Measurements from ENCODE around the gene MAPK10.

MAPK10 gene

DNA sequence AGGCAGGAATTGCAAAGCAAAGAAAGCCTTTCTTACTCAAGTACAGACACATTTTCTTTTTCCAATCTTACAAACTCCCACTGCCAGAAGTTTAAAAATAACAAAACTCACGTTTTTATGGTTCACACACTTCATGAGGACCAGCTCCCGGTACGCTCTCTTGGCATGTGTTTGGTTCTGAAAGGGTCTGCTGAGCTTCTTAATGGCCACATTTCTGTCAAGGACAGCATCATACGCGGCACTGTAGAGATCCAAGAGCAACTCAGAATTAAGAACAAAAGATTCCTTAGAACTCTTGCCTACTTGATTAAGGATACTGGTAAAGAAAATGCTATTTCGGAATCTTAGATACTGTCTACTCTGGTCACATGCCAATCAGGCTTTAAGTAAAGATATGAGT, 252.7 kb downstream of the MAPK10 start:
- FAIRE-seq (no peak), DNase-seq (ENCODE audit: insufficient read length, low spot score) (no peak)
- TF ChIP-seq, protein P1, sequence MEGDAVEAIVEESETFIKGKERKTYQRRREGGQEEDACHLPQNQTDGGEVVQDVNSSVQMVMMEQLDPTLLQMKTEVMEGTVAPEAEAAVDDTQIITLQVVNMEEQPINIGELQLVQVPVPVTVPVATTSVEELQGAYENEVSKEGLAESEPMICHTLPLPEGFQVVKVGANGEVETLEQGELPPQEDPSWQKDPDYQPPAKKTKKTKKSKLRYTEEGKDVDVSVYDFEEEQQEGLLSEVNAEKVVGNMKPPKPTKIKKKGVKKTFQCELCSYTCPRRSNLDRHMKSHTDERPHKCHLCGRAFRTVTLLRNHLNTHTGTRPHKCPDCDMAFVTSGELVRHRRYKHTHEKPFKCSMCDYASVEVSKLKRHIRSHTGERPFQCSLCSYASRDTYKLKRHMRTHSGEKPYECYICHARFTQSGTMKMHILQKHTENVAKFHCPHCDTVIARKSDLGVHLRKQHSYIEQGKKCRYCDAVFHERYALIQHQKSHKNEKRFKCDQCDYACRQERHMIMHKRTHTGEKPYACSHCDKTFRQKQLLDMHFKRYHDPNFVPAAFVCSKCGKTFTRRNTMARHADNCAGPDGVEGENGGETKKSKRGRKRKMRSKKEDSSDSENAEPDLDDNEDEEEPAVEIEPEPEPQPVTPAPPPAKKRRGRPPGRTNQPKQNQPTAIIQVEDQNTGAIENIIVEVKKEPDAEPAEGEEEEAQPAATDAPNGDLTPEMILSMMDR (IDR thresholded peaks at IDR 0.05; ENCODE audit: insufficient read depth, missing control alignments) = no peak

DNA sequence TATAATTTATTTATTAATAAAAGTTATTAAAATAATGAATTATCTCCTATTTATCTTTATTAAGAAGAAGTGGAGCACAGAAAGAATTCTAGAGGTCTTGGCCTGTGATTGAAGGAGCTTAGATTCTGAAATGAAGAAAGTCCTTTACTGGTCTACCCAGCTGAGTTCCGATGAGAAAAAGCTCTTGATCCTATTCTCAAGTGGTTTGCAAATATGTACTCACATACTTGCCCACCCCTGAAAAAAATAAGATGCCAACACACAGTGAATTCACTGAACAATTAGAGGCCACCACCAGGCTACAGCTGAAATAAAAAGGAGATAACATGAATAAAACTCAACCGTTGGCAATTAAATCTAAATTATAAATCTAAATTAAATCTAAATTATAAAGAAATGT, 253.4 kb downstream of the MAPK10 start:
- DNase-seq (ENCODE audit: insufficient read length, low spot score) (no peak), FAIRE-seq (no peak)
- TF ChIP-seq, protein P1 (IDR thresholded peaks at IDR 0.05; ENCODE audit: insufficient read depth, missing control alignments) = no peak

DNA sequence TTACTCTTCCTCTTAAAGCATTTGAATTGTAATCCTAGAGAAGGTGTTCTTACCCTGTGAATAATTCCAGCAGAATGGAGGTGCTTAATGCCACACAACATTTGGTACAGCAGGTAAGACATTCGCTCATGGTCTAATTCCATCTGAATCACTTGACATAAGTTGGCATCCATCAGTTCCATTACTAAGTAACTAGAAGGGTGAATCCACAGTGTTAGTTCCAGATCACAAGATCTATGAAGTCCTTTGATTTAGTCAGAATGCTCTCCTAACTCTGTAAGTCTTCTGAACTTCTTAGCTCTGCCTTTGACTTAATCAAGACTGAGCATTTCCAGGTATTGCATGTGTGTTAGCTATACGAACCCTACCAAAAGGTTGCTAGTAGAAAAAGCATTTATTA, 258.0 kb downstream of the MAPK10 start:
- no peak for DNase-seq (ENCODE audit: insufficient read length, low spot score)
- TF ChIP-seq, protein P1 (IDR thresholded peaks at IDR 0.05; ENCODE audit: insufficient read depth, missing control alignments) = no peak
- no peak for FAIRE-seq

DNA sequence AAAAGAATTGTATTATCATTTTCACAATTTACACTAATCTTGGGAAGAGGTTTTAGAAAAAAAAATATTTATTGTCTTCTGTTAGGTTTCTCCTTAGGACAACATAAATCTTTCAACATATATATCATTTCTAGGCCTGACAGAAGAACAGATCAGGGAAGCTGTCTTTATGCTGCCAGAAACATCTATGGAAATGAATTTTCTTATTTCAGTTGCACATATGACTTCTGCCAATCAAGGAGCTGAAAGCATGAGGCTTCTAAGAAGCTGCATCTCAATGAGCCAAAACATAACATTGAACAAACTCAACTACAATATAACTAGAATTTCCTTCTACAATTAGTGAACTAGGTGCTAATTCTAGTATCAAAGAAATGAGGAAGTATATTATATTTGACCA, 258.4 kb downstream of the MAPK10 start:
- TF ChIP-seq, protein P1 (IDR thresholded peaks at IDR 0.05; ENCODE audit: insufficient read depth, missing control alignments) = no peak
- FAIRE-seq (no peak), DNase-seq (ENCODE audit: insufficient read length, low spot score) (no peak)

DNA sequence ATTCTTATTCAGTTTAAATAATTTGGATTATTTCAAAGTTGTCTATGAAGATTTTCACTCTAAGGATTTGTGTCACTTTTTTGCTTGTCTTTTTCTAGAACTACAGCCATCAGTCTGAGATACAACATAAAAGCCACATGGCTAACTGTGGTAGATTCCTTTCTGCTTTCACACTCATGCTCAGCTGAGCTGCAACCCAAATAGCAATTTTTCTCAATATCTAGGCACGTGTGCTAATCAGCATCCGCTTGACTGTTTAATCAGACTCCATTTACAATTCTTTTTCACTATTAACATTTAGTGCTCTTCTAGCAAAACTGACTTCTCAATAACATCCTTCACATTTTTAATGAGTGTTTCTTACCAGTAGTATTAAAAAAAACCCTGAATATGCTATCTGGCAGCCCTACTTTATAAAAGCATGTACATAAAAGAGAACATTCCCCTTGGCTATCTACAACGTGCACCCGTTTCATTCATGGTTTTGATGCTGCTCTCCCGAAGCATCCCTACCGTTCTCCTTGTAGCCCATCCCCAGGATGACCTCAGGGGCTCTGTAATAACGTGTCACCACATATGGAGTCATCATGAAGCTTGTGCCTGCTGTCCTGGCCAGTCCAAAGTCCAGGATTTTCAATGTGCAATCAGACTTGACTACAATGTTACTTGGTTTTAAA, 259.2 kb downstream of the MAPK10 start:
- DNase-seq (ENCODE audit: insufficient read length, low spot score) = no peak
- FAIRE-seq = no peak
- TF ChIP-seq, protein P1 (IDR thresholded peaks at IDR 0.05; ENCODE audit: insufficient read depth, missing control alignments) = no peak

DNA sequence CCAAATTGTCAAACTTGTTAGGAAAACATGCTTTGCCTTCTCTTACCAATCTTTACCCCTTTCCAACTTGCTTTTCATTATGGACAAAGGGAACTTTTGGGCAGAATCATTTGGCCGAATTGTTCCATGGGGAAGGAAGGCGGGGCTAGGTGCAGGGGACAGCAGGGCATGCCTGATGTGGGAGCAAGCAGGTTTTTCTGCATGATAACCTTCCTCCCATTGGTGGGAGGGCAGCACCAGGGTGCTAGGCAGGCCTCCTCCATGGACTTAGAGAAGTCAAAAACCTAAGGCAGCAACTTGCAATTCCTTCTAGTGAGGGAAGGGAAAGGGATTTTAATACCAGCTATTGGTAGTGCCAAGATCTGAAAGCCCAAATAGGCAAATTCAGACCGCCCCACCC, 260.5 kb downstream of the MAPK10 start:
- TF ChIP-seq, protein P1 (IDR thresholded peaks at IDR 0.05; ENCODE audit: insufficient read depth, missing control alignments) = no peak
- FAIRE-seq = no peak

DNA sequence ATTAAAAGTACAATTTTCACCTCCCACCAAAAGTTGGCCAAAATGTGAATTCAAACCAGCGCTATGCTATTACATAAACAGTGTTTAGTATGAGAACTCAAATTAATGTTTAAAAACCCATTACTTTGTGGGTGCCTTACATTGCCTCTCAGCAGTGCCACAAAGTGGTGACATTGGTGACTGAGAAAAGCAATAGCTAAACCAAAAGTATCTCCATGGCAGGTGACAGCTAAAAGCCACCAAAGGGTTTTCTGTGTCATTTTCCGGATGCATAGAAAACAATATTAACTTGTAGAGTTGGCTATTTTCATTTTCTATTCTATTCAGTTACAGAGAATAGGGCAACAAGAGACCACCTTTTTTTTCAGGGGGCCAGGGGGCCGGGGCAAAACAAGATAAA, 261.2 kb downstream of the MAPK10 start:
- TF ChIP-seq, protein P1 (IDR thresholded peaks at IDR 0.05; ENCODE audit: insufficient read depth, missing control alignments) = no peak
- FAIRE-seq (no peak), DNase-seq (ENCODE audit: insufficient read length, low spot score) (no peak)

More for the DNA sequence above, 260.5 kb downstream of the MAPK10 start:
- no peak for DNase-seq (ENCODE audit: insufficient read length, low spot score)

Data from D721Med (cell line).